Caco-2 (cell line): Measurements from ENCODE around the gene GALNT15. TPM values are rescaled to one million over a fixed set of nuclear protein-coding genes. Genes with fewer than 3 reads are reported as not detected.

Experiments used
- BruUV-seq: library from RNA; stranded (reverse); fragments of 400-500 nt; replicated peaks from 2 replicates; lab custom pipeline; 2021; lab: Mats Ljungman, UMichigan
- CTCF ChIA-PET: fragments of 300-600 bp; sonication (Branson Sonifier 250); formaldehyde crosslinking; loops from one replicate; lab custom pipeline; 2022; ENCODE audit warnings: antibody characterized with exemption; lab: Charles Lee
- POLR2A ChIA-PET: fragments of 300-600 bp; sonication (Branson Sonifier 250); formaldehyde crosslinking; loops from one replicate; lab custom pipeline; 2022; ENCODE audit warnings: antibody characterized with exemption; lab: Charles Lee
- DNase-seq, 2 experiments: peaks; one replicate each; pipeline versions ENCODE4 v3.0.0 to v3.0.0-alpha.2; 2020 to 2022
- H3K27me3 ChIP-seq: replicated peaks from 2 replicates; pipeline ENCODE4 v1.6.0; 2011; ENCODE audit warnings: low read length; ENCODE audit not compliant: control insufficient read depth, insufficient read depth
- H3K36me3 ChIP-seq: 2 replicates; pipeline ENCODE4 v1.5.1; 2011; ENCODE audit warnings: low read length; ENCODE audit not compliant: control insufficient read depth, insufficient read depth
- H3K4me1 ChIP-seq: fragments of 250-450 bp; sonication (Bioruptor Pico); 2 replicates; pipeline ENCODE4 v1.5.1; 2020; ENCODE audit warnings: mild to moderate bottlenecking
- H3K4me3 ChIP-seq: 2 replicates; pipeline ENCODE4 v1.5.1; 2011; ENCODE audit warnings: low read depth, mild to moderate bottlenecking, control low read depth, low read length
- H3K9me3 ChIP-seq: fragments of 250-450 bp; sonication (Bioruptor Pico); 2 replicates; pipeline ENCODE4 v1.5.1; 2020; ENCODE audit warnings: mild to moderate bottlenecking, moderate library complexity
- H3K27ac Mint-ChIP-seq: one replicate; pipeline ENCODE4 v1.8.0; 2022; ENCODE audit warnings: mixed read lengths; ENCODE audit not compliant: unreplicated experiment
- H3K27me3 Mint-ChIP-seq: one replicate; pipeline ENCODE4 v1.8.0; 2022; ENCODE audit warnings: mixed read lengths; ENCODE audit not compliant: insufficient read depth, unreplicated experiment
- H3K36me3 Mint-ChIP-seq: one replicate; pipeline ENCODE4 v1.8.0; 2022; ENCODE audit warnings: mild to moderate bottlenecking, mixed read lengths; ENCODE audit not compliant: insufficient read depth, unreplicated experiment
- H3K4me1 Mint-ChIP-seq: one replicate; pipeline ENCODE4 v1.8.0; 2022; ENCODE audit warnings: low read depth, mixed read lengths; ENCODE audit not compliant: unreplicated experiment
- H3K4me3 Mint-ChIP-seq: one replicate; pipeline ENCODE4 v1.8.0; 2022; ENCODE audit warnings: mild to moderate bottlenecking, moderate library complexity, mixed read lengths; ENCODE audit not compliant: unreplicated experiment
- H3K9me3 Mint-ChIP-seq: one replicate; pipeline ENCODE4 v1.8.0; 2022; ENCODE audit warnings: mixed read lengths; ENCODE audit not compliant: unreplicated experiment
- intact Hi-C: fragments of 100-400 bp; cut with micrococcal nuclease; formaldehyde crosslinking; loops from one replicate; pipeline ENCODE4 v1.10.0; 2022; ENCODE audit not compliant: unreplicated experiment
- total RNA-seq: library from RNA; stranded (reverse); gene quantifications from 2 replicates; pipeline ENCODE4 v1.2.3, GENCODE V29; 2022
- TF ChIP-seq, protein P1 (sequence below), 2 experiments: fragments of 200-600 bp in 1 of 2; IDR thresholded peaks; 1 replicate in 1 of 2; 2 replicates in 1 of 2; pipeline versions ENCODE4 v1.5.1 to v1.8.0; 2011 to 2022; ENCODE audit warnings: antibody characterized with exemption in 1 of 2, control low read depth in 1 of 2, inconsistent platforms in 1 of 2, low read depth in 1 of 2, low read length in 1 of 2, mild to moderate bottlenecking in 1 of 2, moderate library complexity in 1 of 2; ENCODE audit not compliant: insufficient read depth in 1 of 2, severe bottlenecking in 1 of 2, unreplicated experiment in 1 of 2

The GALNT15 gene
- total RNA-seq, 1 experiment from 2014 or later: not detected

DNA sequence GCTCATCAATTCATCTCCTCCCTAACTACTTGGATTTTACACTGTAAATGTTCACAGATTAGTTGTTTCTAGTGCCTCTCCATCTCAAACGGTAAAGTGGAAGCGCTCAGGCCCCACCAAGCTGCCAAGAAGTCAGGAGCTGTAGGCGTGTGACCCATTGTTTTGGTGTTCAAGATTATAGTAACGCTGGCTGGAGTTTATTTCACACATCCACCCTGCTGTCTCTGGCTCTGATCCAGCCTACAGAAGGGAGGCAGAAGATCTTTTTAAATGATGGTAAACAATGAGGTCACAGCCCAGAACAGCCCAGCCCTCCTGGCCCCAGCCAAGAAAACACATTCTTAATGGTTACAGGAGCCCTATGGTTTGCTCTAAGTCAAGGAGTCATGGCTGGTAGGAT, 25.7 kb upstream of the GALNT15 start:
- ChIA-PET POLR2A (no interaction called here), CTCF (no interaction called here)
- no peak overlapping the region for H3K27ac Mint-ChIP-seq
- H3K4me3 Mint-ChIP-seq: no peak overlapping the region
- H3K36me3 Mint-ChIP-seq: no peaks in the 10 kb centered on the region
- Histone ChIP-seq H3K36me3 (no peaks in the 10 kb centered on the region), H3K27me3 (no peaks in the 10 kb centered on the region), H3K9me3 (peaks cover 5% of the 10 kb centered on the region; the same call in 1 of the 2 replicates), H3K4me1 (peaks cover 6% of the 10 kb centered on the region; the same call in 1 of the 2 replicates), H3K4me3 (no peak overlapping the region)
- intact Hi-C loops: no loop called here
- no peaks in the 10 kb centered on the region for H3K4me1 Mint-ChIP-seq
- H3K9me3 Mint-ChIP-seq: peaks cover 34% of the 10 kb centered on the region
- no peaks in the 10 kb centered on the region for H3K27me3 Mint-ChIP-seq
- DNase-seq: no peak
- TF ChIP-seq, protein P1, sequence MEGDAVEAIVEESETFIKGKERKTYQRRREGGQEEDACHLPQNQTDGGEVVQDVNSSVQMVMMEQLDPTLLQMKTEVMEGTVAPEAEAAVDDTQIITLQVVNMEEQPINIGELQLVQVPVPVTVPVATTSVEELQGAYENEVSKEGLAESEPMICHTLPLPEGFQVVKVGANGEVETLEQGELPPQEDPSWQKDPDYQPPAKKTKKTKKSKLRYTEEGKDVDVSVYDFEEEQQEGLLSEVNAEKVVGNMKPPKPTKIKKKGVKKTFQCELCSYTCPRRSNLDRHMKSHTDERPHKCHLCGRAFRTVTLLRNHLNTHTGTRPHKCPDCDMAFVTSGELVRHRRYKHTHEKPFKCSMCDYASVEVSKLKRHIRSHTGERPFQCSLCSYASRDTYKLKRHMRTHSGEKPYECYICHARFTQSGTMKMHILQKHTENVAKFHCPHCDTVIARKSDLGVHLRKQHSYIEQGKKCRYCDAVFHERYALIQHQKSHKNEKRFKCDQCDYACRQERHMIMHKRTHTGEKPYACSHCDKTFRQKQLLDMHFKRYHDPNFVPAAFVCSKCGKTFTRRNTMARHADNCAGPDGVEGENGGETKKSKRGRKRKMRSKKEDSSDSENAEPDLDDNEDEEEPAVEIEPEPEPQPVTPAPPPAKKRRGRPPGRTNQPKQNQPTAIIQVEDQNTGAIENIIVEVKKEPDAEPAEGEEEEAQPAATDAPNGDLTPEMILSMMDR (IDR thresholded peaks at IDR 0.05; ENCODE audit: insufficient read depth in 1 of 2, low read depth in 1 of 2, low read length in 1 of 2, severe bottlenecking in 1 of 2, unreplicated experiment in 1 of 2): no peak
- BruUV-seq: no TSS peak

DNA sequence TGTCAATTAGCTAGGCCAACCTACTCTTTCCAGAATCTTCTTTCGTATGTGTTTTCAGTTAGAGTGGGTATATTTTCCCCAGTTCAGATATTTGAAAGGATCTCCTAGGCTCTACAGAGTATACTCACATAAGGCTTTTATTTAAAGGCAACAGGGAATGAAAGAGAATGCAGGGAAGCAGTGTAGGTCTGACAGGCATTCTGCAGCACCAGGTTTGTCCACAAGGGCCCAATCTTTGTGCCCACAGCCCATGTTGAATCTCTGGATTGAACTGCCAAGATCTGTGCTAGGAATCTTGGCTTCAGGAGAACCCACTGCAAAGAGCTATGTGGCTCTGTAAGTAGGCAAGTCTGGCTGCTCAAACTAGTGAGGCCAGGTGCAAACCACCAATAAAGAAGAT, 24.2 kb upstream of the GALNT15 start:
- H3K36me3 Mint-ChIP-seq: no peaks in the 10 kb centered on the region
- CTCF ChIA-PET: no interaction called here
- 0 out of 2 replicates have a peak, but pooled peaks cover 4% of the 10 kb centered on the region for H3K9me3 ChIP-seq
- no peak overlapping the region for H3K4me3 Mint-ChIP-seq
- intact Hi-C loops: no loop called here
- H3K36me3 ChIP-seq: no peaks in the 10 kb centered on the region
- H3K4me1 ChIP-seq: no peaks in the 10 kb centered on the region
- H3K27me3 Mint-ChIP-seq: peaks cover 6% of the 10 kb centered on the region
- no peak overlapping the region for H3K4me3 ChIP-seq
- H3K4me1 Mint-ChIP-seq: no peaks in the 10 kb centered on the region
- no peaks in the 10 kb centered on the region for H3K27me3 ChIP-seq
- TF ChIP-seq, protein P1 (IDR thresholded peaks at IDR 0.05; ENCODE audit: insufficient read depth in 1 of 2, low read depth in 1 of 2, low read length in 1 of 2, severe bottlenecking in 1 of 2, unreplicated experiment in 1 of 2): no peak
- DNase-seq: no peak
- H3K27ac Mint-ChIP-seq: no peak overlapping the region
- no TSS peak for BruUV-seq
- POLR2A ChIA-PET: no interaction called here
- peaks cover 23% of the 10 kb centered on the region for H3K9me3 Mint-ChIP-seq

DNA sequence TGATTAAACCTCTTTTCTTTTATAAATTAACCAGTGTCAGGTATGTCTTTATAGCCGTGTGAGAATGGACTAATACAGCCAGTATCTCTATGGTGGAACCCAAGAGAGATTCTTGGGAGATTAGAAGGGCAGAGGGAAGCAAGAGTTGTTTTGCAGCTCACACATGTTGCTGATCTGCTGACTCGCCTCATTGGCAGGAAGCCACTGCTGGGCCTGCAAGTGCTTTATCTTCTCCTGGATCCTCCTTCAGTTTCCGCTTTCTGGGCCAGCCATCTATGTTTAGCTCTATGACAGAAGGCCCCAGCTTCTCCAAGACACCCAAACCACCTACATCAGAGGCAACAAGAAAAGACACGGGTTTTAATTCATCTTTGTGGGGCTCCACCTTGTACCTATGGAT, 23.4 kb upstream of the GALNT15 start:
- BruUV-seq: no TSS peak
- Mint-ChIP-seq H3K36me3 (no peaks in the 10 kb centered on the region), H3K4me3 (no peak overlapping the region), H3K9me3 (peaks cover 23% of the 10 kb centered on the region), H3K27ac (no peak overlapping the region), H3K4me1 (no peaks in the 10 kb centered on the region), H3K27me3 (peaks cover 6% of the 10 kb centered on the region)
- TF ChIP-seq, protein P1 (IDR thresholded peaks at IDR 0.05; ENCODE audit: insufficient read depth in 1 of 2, low read depth in 1 of 2, low read length in 1 of 2, severe bottlenecking in 1 of 2, unreplicated experiment in 1 of 2): no peak
- CTCF ChIA-PET: no interaction called here
- POLR2A ChIA-PET: no interaction called here
- H3K27me3 ChIP-seq: no peaks in the 10 kb centered on the region
- H3K36me3 ChIP-seq: no peaks in the 10 kb centered on the region
- no peak for DNase-seq
- intact Hi-C loops: no loop called here
- 0 out of 2 replicates have a peak, but pooled peaks cover 4% of the 10 kb centered on the region for H3K9me3 ChIP-seq
- no peaks in the 10 kb centered on the region for H3K4me1 ChIP-seq
- H3K4me3 ChIP-seq: no peak overlapping the region
